Gastroesophageal sphincter (tissue), 3 donors: Measurements from ENCODE around the gene LDB2.

ENCODE experiments used
- CTCF ChIP-seq, 4 experiments: fragments of 200-600 bp in 2 of 4; fragments of 450-650 bp in 2 of 4; sonication (generic) in 1 of 4; IDR thresholded peaks; one replicate each; pipeline ENCODE4 v1.5.1; 2017 to 2019; ENCODE audit warnings: antibody characterized with exemption in 4 of 4, mild to moderate bottlenecking in 2 of 4, moderate library complexity in 2 of 4
- EP300 ChIP-seq: sonication (generic); formaldehyde crosslinking; IDR thresholded peaks from one replicate; pipeline ENCODE4 v1.6.1; 2017; ENCODE audit warnings: antibody characterized with exemption, mild to moderate bottlenecking
- POLR2A ChIP-seq, 2 donors: fragments of 450-650 bp; IDR thresholded peaks; one replicate each; pipeline ENCODE4 v1.6.1; 2017; ENCODE audit warnings: antibody characterized with exemption in 2 of 2, mild to moderate bottlenecking in 2 of 2, moderate library complexity in 1 of 2
- POLR2AphosphoS5 ChIP-seq: sonication (generic); formaldehyde crosslinking; IDR thresholded peaks from one replicate; pipeline ENCODE4 v1.6.1; 2017; ENCODE audit warnings: antibody characterized with exemption

GRCh38 chr4:16757080-16757521 lies 141.3 kb downstream of the LDB2 start:
- no peak for TF ChIP-seq CTCF (IDR thresholded peaks at IDR 0.05)
- no peak for TF ChIP-seq EP300
- TF ChIP-seq POLR2A (IDR thresholded peaks at IDR 0.05): no peak
- no peak for TF ChIP-seq POLR2AphosphoS5
